PFSK-1 (cell line): ENCODE results near the gene CCDC106.

Source experiments
- POLR2AphosphoS5 ChIP-seq: IDR thresholded peaks from 2 replicates; pipeline ENCODE4 v1.6.1; 2012; ENCODE audit warnings: low read depth, mild to moderate bottlenecking, control low read depth, low read length, moderate library complexity
- SIN3A ChIP-seq: IDR thresholded peaks from 2 replicates; pipeline ENCODE4 v1.6.1; 2012; ENCODE audit warnings: mild to moderate bottlenecking, low read length, moderate library complexity, borderline replicate concordance; ENCODE audit not compliant: insufficient read depth
- TAF1 ChIP-seq: IDR thresholded peaks from 2 replicates; pipeline ENCODE4 v1.6.1; 2012; ENCODE audit warnings: low read length, control low read depth, borderline replicate concordance; ENCODE audit not compliant: insufficient read depth
- TF ChIP-seq, protein P1 (sequence below), 2 experiments: IDR thresholded peaks; 2 replicates each; pipeline versions ENCODE4 v1.6.1 to v1.8.0; 2011 to 2012; ENCODE audit warnings: low read depth in 2 of 2, low read length in 2 of 2, control low read depth in 1 of 2, inconsistent platforms in 1 of 2, mild to moderate bottlenecking in 1 of 2, moderate library complexity in 1 of 2; ENCODE audit not compliant: insufficient read depth in 1 of 2

- no peak for TF ChIP-seq POLR2AphosphoS5
- no peak for TF ChIP-seq SIN3A
- TF ChIP-seq, protein P1, sequence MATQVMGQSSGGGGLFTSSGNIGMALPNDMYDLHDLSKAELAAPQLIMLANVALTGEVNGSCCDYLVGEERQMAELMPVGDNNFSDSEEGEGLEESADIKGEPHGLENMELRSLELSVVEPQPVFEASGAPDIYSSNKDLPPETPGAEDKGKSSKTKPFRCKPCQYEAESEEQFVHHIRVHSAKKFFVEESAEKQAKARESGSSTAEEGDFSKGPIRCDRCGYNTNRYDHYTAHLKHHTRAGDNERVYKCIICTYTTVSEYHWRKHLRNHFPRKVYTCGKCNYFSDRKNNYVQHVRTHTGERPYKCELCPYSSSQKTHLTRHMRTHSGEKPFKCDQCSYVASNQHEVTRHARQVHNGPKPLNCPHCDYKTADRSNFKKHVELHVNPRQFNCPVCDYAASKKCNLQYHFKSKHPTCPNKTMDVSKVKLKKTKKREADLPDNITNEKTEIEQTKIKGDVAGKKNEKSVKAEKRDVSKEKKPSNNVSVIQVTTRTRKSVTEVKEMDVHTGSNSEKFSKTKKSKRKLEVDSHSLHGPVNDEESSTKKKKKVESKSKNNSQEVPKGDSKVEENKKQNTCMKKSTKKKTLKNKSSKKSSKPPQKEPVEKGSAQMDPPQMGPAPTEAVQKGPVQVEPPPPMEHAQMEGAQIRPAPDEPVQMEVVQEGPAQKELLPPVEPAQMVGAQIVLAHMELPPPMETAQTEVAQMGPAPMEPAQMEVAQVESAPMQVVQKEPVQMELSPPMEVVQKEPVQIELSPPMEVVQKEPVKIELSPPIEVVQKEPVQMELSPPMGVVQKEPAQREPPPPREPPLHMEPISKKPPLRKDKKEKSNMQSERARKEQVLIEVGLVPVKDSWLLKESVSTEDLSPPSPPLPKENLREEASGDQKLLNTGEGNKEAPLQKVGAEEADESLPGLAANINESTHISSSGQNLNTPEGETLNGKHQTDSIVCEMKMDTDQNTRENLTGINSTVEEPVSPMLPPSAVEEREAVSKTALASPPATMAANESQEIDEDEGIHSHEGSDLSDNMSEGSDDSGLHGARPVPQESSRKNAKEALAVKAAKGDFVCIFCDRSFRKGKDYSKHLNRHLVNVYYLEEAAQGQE (IDR thresholded peaks at IDR 0.05; ENCODE audit: insufficient read depth in 1 of 2, low read depth in 2 of 2, low read length in 2 of 2), result no peak
- no peak for TF ChIP-seq TAF1
These were observed 39.5 kb downstream of the CCDC106 start for GRCh38 chr19:55687281-55688201.
